Keratinocyte (primary cell): ENCODE results near the gene CCDC167.

Source experiments
- CTCF ChIP-seq, 3 experiments: IDR thresholded peaks in 1 of 3; conservative IDR thresholded peaks in 1 of 3; optimal IDR thresholded peaks in 1 of 3; 2 replicates in 2 of 3; 3 replicates in 1 of 3; pipeline versions ENCODE3 to v1.5.1; 2011; ENCODE audit warnings: low read length in 3 of 3, mild to moderate bottlenecking in 3 of 3, moderate library complexity in 2 of 3, control low read depth in 1 of 3, inconsistent platforms in 1 of 3; ENCODE audit not compliant: insufficient read depth in 2 of 3; ENCODE audit errors: extremely low read depth in 1 of 3
- EZH2 ChIP-seq: IDR thresholded peaks from one replicate; pipeline ENCODE4 v1.6.1; 2012; ENCODE audit warnings: inconsistent platforms, mild to moderate bottlenecking, low read length, moderate library complexity

- TF ChIP-seq CTCF (optimal IDR thresholded peaks at IDR 0.05 in 1 of 3, IDR thresholded peaks at IDR 0.05 in 1 of 3, conservative IDR thresholded peaks at IDR 0.05 in 1 of 3; ENCODE audit: extremely low read depth in 1 of 3, insufficient read depth in 2 of 3, low read length in 3 of 3) (no peak), EZH2 (no peak)
Measured at GRCh38 chr6:37522836-37523235, 23.1 kb upstream of the CCDC167 start.
